Activated CD8-positive, alpha-beta memory T cell treated with anti-CD3 and anti-CD28 coated beads for 24 hours (primary cell): ENCODE data around the gene PRADC1.

Experiments
- DNase-seq: peaks from one replicate; pipeline ENCODE4 v3.0.0-alpha.2; 2020

PRADC1 gene

GRCh38 chr2:73233932-73234832, 1.1 kb upstream of the PRADC1 start, which contains the start of gene CCT7:
Gene CCT7, plus strand, starts transcription at chr2:73234308. Its CDS starts 71 bp downstream, at chr2:73234379.
- DNase-seq = peak; percentile 92

- DNase-seq = peak; percentile 76
Observed at GRCh38 chr2:73232403-73233153, 461 bp downstream of the PRADC1 start.

- DNase-seq = no peak
Observed at GRCh38 chr2:73228631-73229030, 4.4 kb downstream of the PRADC1 start.

DNA sequence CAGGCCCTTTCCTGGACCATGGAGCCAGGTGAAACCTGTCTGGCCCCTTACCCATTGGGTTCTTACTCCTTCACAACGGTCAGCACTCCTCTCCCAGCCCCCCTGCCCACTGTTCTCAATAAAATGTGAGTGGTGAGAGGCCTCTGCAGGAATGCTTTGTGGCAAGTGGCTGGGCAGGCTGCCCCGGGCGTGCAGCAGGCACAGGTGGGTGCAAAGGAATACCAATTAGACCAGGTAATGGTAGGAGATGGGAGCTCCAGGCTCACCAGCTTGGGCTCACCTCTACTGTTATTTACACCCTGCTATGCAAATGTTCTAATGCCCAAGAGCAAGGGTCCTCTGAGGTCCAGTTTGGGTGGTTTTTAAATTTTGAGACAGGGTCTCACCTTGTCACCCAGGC, 6.0 kb downstream of the PRADC1 start:
- no peak for DNase-seq

DNA sequence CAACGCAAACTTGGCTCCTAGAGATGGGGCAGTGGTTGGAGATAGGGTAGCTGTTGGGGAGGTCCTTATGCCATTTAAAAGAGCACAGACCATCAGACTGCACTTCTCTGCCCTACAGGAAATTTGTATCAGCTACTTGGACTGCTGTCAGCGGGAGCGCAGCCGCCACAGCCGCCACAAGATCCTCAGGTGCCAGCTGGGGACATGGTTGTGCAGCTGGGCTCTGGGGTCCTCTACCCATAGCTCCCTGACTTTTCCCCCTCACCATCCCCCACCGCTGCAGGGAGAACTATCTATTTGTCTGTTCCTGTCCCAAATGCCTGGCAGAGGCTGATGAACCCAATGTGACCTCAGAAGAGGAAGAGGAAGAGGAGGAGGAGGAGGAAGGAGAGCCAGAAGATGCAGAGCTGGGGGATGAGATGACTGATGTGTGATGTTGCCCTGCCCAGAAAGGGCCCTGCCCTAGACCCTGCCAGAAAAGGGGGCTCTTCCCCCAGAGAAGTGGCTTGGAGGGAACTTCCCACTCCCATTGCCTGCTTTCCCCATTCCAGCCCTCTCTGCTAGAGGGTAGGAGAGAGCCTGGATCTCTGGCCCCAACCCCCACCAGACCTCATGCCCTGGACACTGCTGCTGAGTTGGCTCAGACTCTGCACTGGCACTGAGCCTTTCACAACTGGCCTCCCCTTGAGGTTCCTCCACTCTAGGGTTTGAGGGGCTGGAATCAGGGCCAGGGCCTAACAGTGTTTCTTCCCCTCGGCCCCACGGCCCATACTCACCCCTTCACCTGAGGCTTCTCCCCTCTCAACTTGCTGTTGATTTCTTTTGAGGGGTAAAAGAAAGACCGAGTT, 7.3 kb downstream of the PRADC1 start:
- DNase-seq = no peak

- no peak for DNase-seq
Observed at GRCh38 chr2:73223821-73224220, 9.2 kb downstream of the PRADC1 start.

GRCh38 chr2:73218298-73218697, 14.7 kb downstream of the PRADC1 start:
- DNase-seq = no peak

- no peak for DNase-seq
Observed at GRCh38 chr2:73217826-73218225, 15.2 kb downstream of the PRADC1 start.

GRCh38 chr2:73217160-73217559, 15.9 kb downstream of the PRADC1 start:
- no peak for DNase-seq

DNA sequence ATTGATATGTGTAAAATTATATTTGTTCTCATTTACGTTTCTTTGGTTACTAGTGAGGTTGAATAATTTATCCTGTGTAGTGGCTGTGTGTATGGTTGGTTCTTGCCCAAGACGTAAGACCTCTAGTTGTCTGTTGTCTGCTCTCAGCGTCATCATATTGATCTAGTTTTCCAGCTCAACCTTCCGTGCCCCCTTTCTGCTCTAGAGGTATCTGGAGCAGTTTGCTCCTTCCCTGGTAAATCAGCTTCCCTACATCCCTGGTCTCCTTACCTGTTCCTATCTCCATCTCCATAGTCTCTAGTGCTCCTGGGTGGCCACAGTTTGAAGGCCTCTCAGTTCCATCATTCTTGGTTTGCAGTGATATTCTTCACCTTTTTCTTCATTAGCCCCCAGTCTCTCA, 17.8 kb downstream of the PRADC1 start:
- DNase-seq = no peak

DNA sequence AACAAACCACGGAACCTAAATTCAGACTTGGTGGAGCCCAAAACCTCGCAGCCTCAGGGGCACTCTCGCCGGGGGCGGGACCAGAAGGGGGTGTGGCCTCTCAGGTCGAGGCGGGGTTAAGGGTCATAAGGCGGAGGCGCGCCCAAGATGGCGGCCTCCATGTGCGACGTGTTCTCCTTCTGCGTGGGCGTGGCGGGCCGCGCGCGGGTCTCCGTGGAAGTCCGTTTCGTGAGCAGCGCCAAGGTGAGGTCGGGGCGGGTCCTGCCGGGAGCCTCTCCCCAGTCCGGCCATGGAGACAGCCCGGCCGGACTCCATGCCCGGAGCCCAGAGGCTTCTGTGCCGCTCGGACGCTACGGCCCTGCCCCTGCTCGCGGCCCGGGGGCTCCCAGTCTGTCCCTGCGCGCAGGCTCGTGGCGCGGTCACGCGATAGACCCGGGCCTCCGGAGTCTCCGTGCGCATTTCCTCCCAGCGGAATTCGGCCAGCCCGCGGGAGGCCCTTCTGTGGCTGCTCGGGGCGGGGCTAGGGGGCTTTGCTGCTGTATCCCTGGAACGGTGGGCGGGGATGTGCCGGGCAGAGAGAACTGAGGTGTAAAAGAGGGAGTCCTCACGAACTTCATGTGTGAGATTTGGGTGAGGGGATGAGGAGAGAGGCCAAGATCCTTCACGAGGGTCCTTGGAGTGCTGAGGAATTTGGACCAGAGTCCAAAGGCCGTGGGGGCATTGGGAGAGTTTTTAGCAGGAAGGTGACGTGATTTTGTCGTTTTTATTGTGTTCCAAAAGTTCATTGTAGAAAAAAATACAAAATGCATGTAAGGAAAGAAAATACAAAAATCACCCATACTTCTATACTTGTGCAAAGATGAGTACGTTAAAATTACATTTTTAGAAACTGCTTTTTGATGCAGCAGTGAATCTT, 18.7 kb downstream of the PRADC1 start, which contains the start of gene SMYD5:
TSS of gene SMYD5 (plus strand) at position 126 of the 916 bp plus-strand sequence. CDS start at position 148, 22 bp downstream.
- DNase-seq = peak; percentile 98

GRCh38 chr2:73212448-73213176, 20.4 kb downstream of the PRADC1 start:
- DNase-seq = peak; percentile 89

GRCh38 chr2:73212098-73212447, 21.0 kb downstream of the PRADC1 start:
- DNase-seq = no peak

DNA sequence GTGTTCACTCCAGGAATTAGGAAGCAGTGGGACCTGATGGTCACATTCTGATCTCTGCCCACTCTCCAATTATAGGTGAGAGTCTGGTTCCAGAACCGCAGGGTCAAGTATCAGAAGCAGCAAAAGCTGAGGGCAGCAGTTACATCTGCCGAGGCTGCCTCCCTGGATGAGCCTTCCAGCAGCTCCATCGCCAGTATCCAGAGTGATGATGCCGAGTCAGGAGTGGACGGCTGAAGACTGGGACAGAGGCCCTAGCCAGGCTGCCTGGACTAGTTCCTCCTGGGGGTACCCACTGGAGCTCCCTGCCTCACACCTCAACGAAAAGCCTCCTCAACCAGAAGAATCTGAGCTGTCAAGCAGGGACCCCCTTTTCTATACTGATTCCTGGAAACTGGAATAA, 22.3 kb downstream of the PRADC1 start:
- no peak for DNase-seq

DNA sequence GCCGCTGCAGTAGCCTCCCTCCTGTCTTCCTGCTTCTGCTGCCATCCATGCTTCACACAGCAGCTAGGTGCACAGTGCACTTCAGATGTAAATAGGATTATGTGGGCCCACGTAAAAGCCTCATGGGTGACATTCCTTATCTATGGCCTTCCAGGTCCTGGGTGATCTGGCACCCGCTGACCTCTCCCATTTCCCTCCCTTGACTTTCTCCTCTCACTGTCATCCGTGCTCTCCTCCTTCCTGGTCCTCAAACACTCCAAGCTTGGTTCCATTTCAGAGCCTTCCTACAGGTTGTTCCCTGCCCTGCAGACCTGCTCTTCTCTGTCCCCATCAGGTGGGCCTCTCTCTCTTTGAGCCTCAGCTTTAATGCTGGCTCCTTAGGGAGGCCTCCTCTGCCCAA, 23.0 kb downstream of the PRADC1 start:
- no peak for DNase-seq

DNA sequence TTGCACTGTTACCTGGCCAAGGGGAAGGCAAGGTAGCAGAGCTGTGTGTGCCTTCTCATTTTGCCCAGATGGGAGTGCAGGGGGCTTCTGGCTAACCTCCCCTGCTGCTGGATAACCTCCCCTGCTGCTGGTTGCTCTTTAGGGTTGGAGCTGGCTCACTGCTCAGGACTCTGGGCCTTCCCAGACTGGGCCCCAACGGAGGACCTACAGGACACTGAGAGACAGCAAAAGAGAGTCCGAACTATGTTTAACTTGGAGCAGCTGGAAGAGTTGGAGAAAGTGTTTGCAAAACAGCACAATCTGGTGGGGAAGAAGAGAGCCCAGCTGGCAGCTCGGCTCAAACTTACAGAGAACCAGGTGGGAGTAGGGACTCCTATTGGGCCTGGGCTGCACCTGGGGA, 24.8 kb downstream of the PRADC1 start:
- DNase-seq = no peak

GRCh38 chr2:73205611-73206010, 27.4 kb downstream of the PRADC1 start:
- no peak for DNase-seq

GRCh38 chr2:73203055-73203681, 29.9 kb downstream of the PRADC1 start:
- DNase-seq = peak; percentile 59

- peak; percentile 61 for DNase-seq
Observed at GRCh38 chr2:73202156-73203054, 30.6 kb downstream of the PRADC1 start, which contains the start of gene NOTO. Gene NOTO, plus strand, starts transcription at chr2:73202574. Its CDS starts 93 bp downstream, at chr2:73202667.
